HepG2 (cell line): ENCODE data around the gene RASD1.

ENCODE experiments used
- BHLHE40 ChIP-seq: IDR thresholded peaks from 2 replicates; pipeline ENCODE4 v1.6.1; 2011; ENCODE audit warnings: low read length, improper control_type of control experiment
- EP300 ChIP-seq, 3 experiments: sonication (generic) in 1 of 3; formaldehyde crosslinking in 1 of 3; IDR thresholded peaks; 2 replicates each; pipeline versions ENCODE4 v1.5.1 to v1.6.1; 2011 to 2020; ENCODE audit warnings: low read depth in 2 of 3, low read length in 2 of 3, borderline replicate concordance in 1 of 3, improper control_type of control experiment in 1 of 3, mild to moderate bottlenecking in 1 of 3, missing genetic modification reagents in 1 of 3, moderate library complexity in 1 of 3
- HDAC1 ChIP-seq: sonication (generic); formaldehyde crosslinking; IDR thresholded peaks from 2 replicates; pipeline ENCODE4 v1.5.1; 2020; ENCODE audit warnings: mild to moderate bottlenecking, missing genetic modification reagents
- ISX ChIP-seq: sonication (generic); formaldehyde crosslinking; conservative IDR thresholded peaks from 2 replicates; pipeline ENCODE4 v1.5.0; 2020; ENCODE audit warnings: missing genetic modification reagents
- NR2C2 ChIP-seq: sonication (generic); formaldehyde crosslinking; IDR thresholded peaks from 2 replicates; pipeline ENCODE4 v1.4.0; 2020; ENCODE audit warnings: missing genetic modification reagents, mild to moderate bottlenecking, moderate library complexity, borderline replicate concordance
- POLR2A ChIP-seq, 2 experiments: IDR thresholded peaks; 2 replicates each; pipeline ENCODE4 v1.6.1; 2011; ENCODE audit warnings: low read depth in 2 of 2, low read length in 2 of 2, mild to moderate bottlenecking in 1 of 2, moderate library complexity in 1 of 2; ENCODE audit not compliant: insufficient read depth in 1 of 2
- POLR2AphosphoS5 ChIP-seq: IDR thresholded peaks from 2 replicates; pipeline ENCODE4 v1.6.1; 2012; ENCODE audit warnings: low read depth, low read length
- TAF1 ChIP-seq: sonication (generic); formaldehyde crosslinking; IDR thresholded peaks from 2 replicates; pipeline ENCODE4 v1.4.0; 2020; ENCODE audit warnings: missing genetic modification reagents
- ZFP41 ChIP-seq: sonication (generic); formaldehyde crosslinking; IDR thresholded peaks from 2 replicates; pipeline ENCODE4 v1.4.0; 2020; ENCODE audit warnings: mild to moderate bottlenecking, missing genetic modification reagents, borderline replicate concordance
- ZNF460 ChIP-seq: sonication (generic); formaldehyde crosslinking; IDR thresholded peaks from 2 replicates; pipeline ENCODE4 v1.5.1; 2020; ENCODE audit warnings: missing genetic modification reagents, mild to moderate bottlenecking, borderline replicate concordance
- ZNF513 ChIP-seq: sonication (generic); formaldehyde crosslinking; conservative IDR thresholded peaks from 2 replicates; pipeline ENCODE4 v1.5.0; 2020; ENCODE audit warnings: missing genetic modification reagents
- TF ChIP-seq, protein P1 (sequence below): sonication (generic); formaldehyde crosslinking; IDR thresholded peaks from 2 replicates; pipeline ENCODE4 v1.5.0; 2020; ENCODE audit warnings: mild to moderate bottlenecking, missing genetic modification reagents, moderate library complexity

DNA sequence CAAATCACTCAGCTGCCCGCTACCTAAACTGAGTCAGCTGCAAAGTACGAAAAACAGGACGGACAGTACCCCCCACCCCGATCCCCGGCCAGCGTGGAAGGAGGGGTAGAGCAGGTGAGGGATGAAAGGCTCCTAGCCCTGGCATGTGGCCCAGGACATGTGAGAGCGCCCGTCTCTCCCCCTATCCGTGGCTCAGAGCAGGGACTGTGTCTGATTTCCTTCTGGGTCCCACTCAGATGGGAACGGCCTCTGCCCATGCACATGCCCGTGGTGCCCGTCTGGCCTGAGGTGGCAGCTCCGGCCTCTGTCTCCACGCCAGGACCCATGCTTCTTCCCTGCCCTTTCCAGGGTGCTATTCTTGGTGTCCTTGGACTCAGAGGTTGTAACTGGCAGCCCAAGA, 30.2 kb upstream of the RASD1 start:
- TF ChIP-seq, protein P1, sequence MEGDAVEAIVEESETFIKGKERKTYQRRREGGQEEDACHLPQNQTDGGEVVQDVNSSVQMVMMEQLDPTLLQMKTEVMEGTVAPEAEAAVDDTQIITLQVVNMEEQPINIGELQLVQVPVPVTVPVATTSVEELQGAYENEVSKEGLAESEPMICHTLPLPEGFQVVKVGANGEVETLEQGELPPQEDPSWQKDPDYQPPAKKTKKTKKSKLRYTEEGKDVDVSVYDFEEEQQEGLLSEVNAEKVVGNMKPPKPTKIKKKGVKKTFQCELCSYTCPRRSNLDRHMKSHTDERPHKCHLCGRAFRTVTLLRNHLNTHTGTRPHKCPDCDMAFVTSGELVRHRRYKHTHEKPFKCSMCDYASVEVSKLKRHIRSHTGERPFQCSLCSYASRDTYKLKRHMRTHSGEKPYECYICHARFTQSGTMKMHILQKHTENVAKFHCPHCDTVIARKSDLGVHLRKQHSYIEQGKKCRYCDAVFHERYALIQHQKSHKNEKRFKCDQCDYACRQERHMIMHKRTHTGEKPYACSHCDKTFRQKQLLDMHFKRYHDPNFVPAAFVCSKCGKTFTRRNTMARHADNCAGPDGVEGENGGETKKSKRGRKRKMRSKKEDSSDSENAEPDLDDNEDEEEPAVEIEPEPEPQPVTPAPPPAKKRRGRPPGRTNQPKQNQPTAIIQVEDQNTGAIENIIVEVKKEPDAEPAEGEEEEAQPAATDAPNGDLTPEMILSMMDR (CRISPR knock-in tag): no peak
- TF ChIP-seq ZNF460 (CRISPR knock-in tag) (no peak), EP300 (IDR thresholded peaks at IDR 0.05; ENCODE audit: low read depth in 2 of 2, low read length in 2 of 2) (no peak), EP300 (CRISPR knock-in tag; IDR thresholded peaks at IDR 0.05; ENCODE audit: borderline replicate concordance) (no peak), BHLHE40 (no peak), ZNF513 (CRISPR knock-in tag) (no peak), HDAC1 (no peak), TAF1 (CRISPR knock-in tag) (no peak), NR2C2 (no peak), ISX (CRISPR knock-in tag) (no peak), POLR2A (IDR thresholded peaks at IDR 0.05; ENCODE audit: insufficient read depth in 1 of 2, low read depth in 2 of 2, low read length in 2 of 2) (no peak), POLR2AphosphoS5 (no peak), ZFP41 (CRISPR knock-in tag) (no peak)
